ENCODE measurements around the gene IRAK2.

DNA sequence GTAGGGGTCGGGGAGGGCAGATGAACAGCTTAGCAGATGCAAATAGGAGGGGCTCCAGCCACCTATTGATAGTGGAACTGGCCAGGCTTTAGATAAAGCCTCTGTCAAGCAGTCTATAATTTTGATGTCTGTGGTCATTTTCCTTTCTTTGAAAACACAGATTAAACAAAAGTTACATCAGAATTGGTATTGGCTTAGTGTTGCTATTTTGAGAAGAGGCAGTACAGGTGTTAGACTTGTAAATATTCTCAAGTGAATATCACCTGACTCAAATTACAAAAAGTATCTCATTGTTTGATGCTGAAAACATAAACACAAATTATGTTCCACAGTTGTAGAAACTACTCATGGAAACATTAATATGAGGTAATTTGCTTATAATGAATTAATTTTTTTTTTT, 109.9 kb downstream of the IRAK2 start:
- TF ChIP-seq, protein P1, sequence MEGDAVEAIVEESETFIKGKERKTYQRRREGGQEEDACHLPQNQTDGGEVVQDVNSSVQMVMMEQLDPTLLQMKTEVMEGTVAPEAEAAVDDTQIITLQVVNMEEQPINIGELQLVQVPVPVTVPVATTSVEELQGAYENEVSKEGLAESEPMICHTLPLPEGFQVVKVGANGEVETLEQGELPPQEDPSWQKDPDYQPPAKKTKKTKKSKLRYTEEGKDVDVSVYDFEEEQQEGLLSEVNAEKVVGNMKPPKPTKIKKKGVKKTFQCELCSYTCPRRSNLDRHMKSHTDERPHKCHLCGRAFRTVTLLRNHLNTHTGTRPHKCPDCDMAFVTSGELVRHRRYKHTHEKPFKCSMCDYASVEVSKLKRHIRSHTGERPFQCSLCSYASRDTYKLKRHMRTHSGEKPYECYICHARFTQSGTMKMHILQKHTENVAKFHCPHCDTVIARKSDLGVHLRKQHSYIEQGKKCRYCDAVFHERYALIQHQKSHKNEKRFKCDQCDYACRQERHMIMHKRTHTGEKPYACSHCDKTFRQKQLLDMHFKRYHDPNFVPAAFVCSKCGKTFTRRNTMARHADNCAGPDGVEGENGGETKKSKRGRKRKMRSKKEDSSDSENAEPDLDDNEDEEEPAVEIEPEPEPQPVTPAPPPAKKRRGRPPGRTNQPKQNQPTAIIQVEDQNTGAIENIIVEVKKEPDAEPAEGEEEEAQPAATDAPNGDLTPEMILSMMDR (IDR thresholded peaks at IDR 0.05): no peak
- TF ChIP-seq POLR2A (IDR thresholded peaks at IDR 0.05): no peak
- no peak for TF ChIP-seq POLR2AphosphoS5 (IDR thresholded peaks at IDR 0.05)

All from suprapubic skin (tissue), 4 donors.